Natural killer cell (primary cell): Measurements from ENCODE around the gene KIT. TPM values are rescaled to one million over a fixed set of nuclear protein-coding genes. Genes with fewer than 3 reads are reported as not detected.

Experiments
- ATAC-seq, 3 donors: fragments of 150-1000 bp in 2 of 3; fragments of 200-7000 bp in 1 of 3; cut with Tn5 transposase; 1 replicate in 1 of 3; 2 replicates in 2 of 3; pipeline ENCODE4 v1.10.0; 2021; ENCODE audit warnings: mild to moderate bottlenecking in 2 of 3, moderate library complexity in 2 of 3
- DNase-seq, 2 donors: peaks; one replicate each; pipeline versions ENCODE4 v3.0.0 to v3.0.0-alpha.2; 2013 to 2021; ENCODE audit warnings: mixed read lengths in 1 of 2
- H3K27ac ChIP-seq: one replicate; pipeline ENCODE4 v1.5.1; 2013; ENCODE audit warnings: mild to moderate bottlenecking, low read length
- H3K27me3 ChIP-seq: one replicate; pipeline ENCODE4 v1.6.1; 2013; ENCODE audit warnings: low read length; ENCODE audit not compliant: control insufficient read depth, insufficient read depth
- H3K36me3 ChIP-seq: one replicate; pipeline ENCODE4 v1.6.1; 2013; ENCODE audit warnings: low read length; ENCODE audit not compliant: control insufficient read depth, insufficient read depth
- H3K4me1 ChIP-seq: one replicate; pipeline ENCODE4 v1.6.1; 2013; ENCODE audit warnings: low read length; ENCODE audit not compliant: control insufficient read depth, insufficient read depth
- H3K4me3 ChIP-seq: one replicate; pipeline ENCODE4 v1.5.1; 2013; ENCODE audit warnings: low read length
- H3K9me3 ChIP-seq: one replicate; pipeline ENCODE4 v1.6.1; 2013; ENCODE audit warnings: low read length; ENCODE audit not compliant: control insufficient read depth, insufficient read depth
- H3K27ac Mint-ChIP-seq, 2 donors: one replicate each; pipeline ENCODE4 v1.8.0; 2022; ENCODE audit warnings: mild to moderate bottlenecking in 2 of 2, mixed read lengths in 2 of 2, moderate library complexity in 1 of 2
- H3K27me3 Mint-ChIP-seq, 2 donors: one replicate each; pipeline ENCODE4 v1.8.0; 2022; ENCODE audit warnings: low read depth in 2 of 2, mixed read lengths in 2 of 2
- H3K36me3 Mint-ChIP-seq: one replicate; pipeline ENCODE4 v1.8.0; 2022; ENCODE audit warnings: mixed read lengths
- H3K4me1 Mint-ChIP-seq, 2 donors: one replicate each; pipeline ENCODE4 v1.8.0; 2022; ENCODE audit warnings: mixed read lengths in 2 of 2
- H3K4me3 Mint-ChIP-seq: one replicate; pipeline ENCODE4 v1.8.0; 2022; ENCODE audit warnings: mild to moderate bottlenecking, moderate library complexity, mixed read lengths
- H3K9me3 Mint-ChIP-seq, 2 donors: one replicate each; pipeline ENCODE4 v1.8.0; 2022; ENCODE audit warnings: mixed read lengths in 2 of 2
- WGBS: methylation state at CpG from one replicate; pipeline ENCODE4 v1.1.7; 2013; ENCODE audit warnings: missing lambda C conversion rate; ENCODE audit not compliant: insufficient coverage; 5-methylcytosine and 5-hydroxymethylcytosine counted together
- intact Hi-C: fragments of 100-400 bp; cut with micrococcal nuclease; formaldehyde crosslinking; loops from one replicate; pipeline ENCODE4 v1.14.2; 2022
- total RNA-seq, 4 donors: library from RNA; stranded (reverse); fragments of 120-200 nt in 1 of 4; gene quantifications; one replicate each; pipeline versions ENCODE4 v1.2.3 to v1.2.4, GENCODE V29; 2013 to 2022
- TF ChIP-seq, protein P1 (sequence below): fragments of 200-600 bp; IDR thresholded peaks from one replicate; pipeline ENCODE4 v1.8.0; 2022; ENCODE audit warnings: antibody characterized with exemption

The KIT gene
- total RNA-seq, 3 donors from 2014 or later (not counting 1 experiment from before 2014, with no cell fraction given), result 2.0 to 6.6 (median 3.2) TPM

DNA sequence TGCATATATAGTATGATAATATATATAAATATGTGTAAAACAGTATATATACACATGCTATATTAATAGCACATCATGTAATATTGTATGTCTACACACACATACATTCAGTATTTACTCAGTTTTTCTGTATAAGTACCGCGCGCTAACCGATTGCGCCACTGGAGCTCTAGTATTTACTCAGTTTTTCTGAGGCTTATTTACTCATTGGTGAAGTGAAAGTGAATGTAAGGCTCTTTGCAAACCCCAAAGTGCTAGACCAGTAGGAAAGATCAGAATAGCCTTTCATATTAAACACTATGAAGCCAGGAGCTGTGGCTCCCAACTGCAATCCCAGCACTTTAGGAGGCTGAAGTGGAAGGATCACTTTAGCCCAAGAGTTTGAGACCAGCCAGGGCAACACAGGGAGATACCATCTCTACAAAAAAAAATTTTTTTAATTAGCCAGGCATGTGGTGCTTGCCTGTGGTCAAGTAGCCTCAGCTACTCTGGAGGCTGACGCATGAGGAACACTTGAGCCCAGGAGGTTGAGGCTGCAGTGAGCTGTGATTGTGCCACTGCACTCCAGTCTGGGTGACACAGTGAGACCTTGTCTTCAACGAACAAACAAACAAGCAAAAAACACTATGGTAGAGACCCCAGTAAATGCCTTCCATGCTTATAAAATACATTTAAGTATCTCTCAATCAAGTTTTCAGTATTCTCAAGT lies 125.8 kb downstream of the KIT start:
- WGBS, result 79% methylated on average over 7 of the region's 7 CpGs
- no peak overlapping the region for H3K27ac ChIP-seq
- ATAC-seq, result peak in 2 of 3 donors; percentile 35 to 43
- H3K27me3 ChIP-seq, result no peaks in the 10 kb centered on the region
- H3K4me3 ChIP-seq, result no peak overlapping the region
- H3K9me3 Mint-ChIP-seq, result no peaks in the 10 kb centered on the region
- intact Hi-C loops, result no loop called here
- peaks cover 10% of the 10 kb centered on the region for H3K4me1 ChIP-seq
- no peaks in the 10 kb centered on the region for H3K36me3 Mint-ChIP-seq
- peaks cover 15% of the 10 kb centered on the region in 2 donors for H3K4me1 Mint-ChIP-seq
- H3K4me3 Mint-ChIP-seq, result no peak overlapping the region
- H3K27me3 Mint-ChIP-seq, result peaks cover 0 to 2% of the 10 kb centered on the region in 2 donors
- H3K27ac Mint-ChIP-seq, result no peak overlapping the region
- DNase-seq, result no peak
- no peaks in the 10 kb centered on the region for H3K36me3 ChIP-seq
- TF ChIP-seq, protein P1, sequence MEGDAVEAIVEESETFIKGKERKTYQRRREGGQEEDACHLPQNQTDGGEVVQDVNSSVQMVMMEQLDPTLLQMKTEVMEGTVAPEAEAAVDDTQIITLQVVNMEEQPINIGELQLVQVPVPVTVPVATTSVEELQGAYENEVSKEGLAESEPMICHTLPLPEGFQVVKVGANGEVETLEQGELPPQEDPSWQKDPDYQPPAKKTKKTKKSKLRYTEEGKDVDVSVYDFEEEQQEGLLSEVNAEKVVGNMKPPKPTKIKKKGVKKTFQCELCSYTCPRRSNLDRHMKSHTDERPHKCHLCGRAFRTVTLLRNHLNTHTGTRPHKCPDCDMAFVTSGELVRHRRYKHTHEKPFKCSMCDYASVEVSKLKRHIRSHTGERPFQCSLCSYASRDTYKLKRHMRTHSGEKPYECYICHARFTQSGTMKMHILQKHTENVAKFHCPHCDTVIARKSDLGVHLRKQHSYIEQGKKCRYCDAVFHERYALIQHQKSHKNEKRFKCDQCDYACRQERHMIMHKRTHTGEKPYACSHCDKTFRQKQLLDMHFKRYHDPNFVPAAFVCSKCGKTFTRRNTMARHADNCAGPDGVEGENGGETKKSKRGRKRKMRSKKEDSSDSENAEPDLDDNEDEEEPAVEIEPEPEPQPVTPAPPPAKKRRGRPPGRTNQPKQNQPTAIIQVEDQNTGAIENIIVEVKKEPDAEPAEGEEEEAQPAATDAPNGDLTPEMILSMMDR, result no peak
- no peaks in the 10 kb centered on the region for H3K9me3 ChIP-seq

DNA sequence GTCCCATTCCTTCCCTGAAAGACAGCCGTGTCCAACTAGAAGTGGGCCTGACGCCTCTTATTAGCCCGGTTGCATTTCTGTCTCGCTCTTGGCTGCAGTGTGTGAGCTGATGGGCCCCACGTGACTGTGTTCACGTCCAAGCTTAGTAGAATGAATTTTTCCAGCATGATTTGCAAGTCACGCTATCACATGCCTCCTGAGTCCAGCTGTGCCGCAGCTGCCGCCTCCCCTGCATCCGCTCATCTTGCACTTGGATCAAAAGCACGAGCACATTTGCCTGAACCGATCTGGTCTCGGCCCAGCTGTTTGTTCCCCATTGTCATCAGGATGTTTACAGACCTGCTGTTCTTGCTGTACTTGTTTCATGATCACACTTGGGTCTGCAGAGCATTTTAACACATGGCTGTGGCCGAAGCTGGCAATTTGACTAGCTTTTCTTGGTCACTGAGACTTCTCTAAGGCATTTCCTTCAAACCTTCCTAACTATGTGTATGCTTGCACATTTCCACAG lies 126.5 kb downstream of the KIT start:
- ATAC-seq (no peak), DNase-seq (no peak)
- intact Hi-C loops, result no loop called here

More for the DNA sequence above, 126.5 kb downstream of the KIT start:
- H3K4me3 Mint-ChIP-seq, result no peak overlapping the region
- H3K9me3 Mint-ChIP-seq, result no peaks in the 10 kb centered on the region
- H3K4me1 Mint-ChIP-seq, result peaks cover 15% of the 10 kb centered on the region in 2 donors
- no peaks in the 10 kb centered on the region for H3K36me3 Mint-ChIP-seq
- no peaks in the 10 kb centered on the region for H3K27me3 ChIP-seq
- peaks cover 0 to 2% of the 10 kb centered on the region in 2 donors for H3K27me3 Mint-ChIP-seq
- H3K9me3 ChIP-seq, result no peaks in the 10 kb centered on the region
- H3K4me3 ChIP-seq, result no peak overlapping the region
- no peak overlapping the region for H3K27ac Mint-ChIP-seq
- WGBS, result 64% methylated on average over 14 of the region's 14 CpGs
- TF ChIP-seq, protein P1, result no peak
- H3K4me1 ChIP-seq, result peaks cover 10% of the 10 kb centered on the region
- H3K27ac ChIP-seq, result no peak overlapping the region
- no peaks in the 10 kb centered on the region for H3K36me3 ChIP-seq
